Measurements from ENCODE around the gene CACNB2.

CACNB2 gene

DNA sequence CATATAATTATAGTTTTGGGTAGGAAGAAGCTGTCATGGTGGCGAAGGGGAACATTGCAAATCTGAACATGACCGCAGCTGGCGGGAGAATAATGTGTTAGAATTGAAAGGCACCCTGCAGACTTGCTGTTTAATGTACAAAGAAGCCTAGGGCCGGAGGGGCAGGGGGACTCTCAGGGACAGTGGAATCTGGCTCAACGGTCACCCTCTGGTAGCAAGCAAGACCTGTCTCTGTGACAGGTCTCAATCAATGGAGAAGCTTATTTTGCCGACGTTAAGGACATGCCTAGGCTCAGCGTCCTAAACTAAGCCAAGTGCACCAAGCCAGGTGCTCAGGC, 333.9 kb downstream of the CACNB2 start:
- DNase-seq (ENCODE audit: low read depth in 1 of 2, low spot score in 1 of 2): no peak
- TF ChIP-seq, protein P1, sequence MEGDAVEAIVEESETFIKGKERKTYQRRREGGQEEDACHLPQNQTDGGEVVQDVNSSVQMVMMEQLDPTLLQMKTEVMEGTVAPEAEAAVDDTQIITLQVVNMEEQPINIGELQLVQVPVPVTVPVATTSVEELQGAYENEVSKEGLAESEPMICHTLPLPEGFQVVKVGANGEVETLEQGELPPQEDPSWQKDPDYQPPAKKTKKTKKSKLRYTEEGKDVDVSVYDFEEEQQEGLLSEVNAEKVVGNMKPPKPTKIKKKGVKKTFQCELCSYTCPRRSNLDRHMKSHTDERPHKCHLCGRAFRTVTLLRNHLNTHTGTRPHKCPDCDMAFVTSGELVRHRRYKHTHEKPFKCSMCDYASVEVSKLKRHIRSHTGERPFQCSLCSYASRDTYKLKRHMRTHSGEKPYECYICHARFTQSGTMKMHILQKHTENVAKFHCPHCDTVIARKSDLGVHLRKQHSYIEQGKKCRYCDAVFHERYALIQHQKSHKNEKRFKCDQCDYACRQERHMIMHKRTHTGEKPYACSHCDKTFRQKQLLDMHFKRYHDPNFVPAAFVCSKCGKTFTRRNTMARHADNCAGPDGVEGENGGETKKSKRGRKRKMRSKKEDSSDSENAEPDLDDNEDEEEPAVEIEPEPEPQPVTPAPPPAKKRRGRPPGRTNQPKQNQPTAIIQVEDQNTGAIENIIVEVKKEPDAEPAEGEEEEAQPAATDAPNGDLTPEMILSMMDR (IDR thresholded peaks at IDR 0.05; ENCODE audit: insufficient read depth, low read length): no peak
- no peak for TF ChIP-seq POLR2AphosphoS5 (IDR thresholded peaks at IDR 0.05; ENCODE audit: low read depth)
- TF ChIP-seq REST (IDR thresholded peaks at IDR 0.05; ENCODE audit: insufficient replicate concordance, low read depth): no peak
- no peak for TF ChIP-seq GABPA (IDR thresholded peaks at IDR 0.05; ENCODE audit: low read depth)
- TF ChIP-seq SPI1 (IDR thresholded peaks at IDR 0.05; ENCODE audit: borderline replicate concordance, low read depth): no peak
- Histone ChIP-seq H3K4me3 (replicated peaks; ENCODE audit: insufficient read depth, low read length) (no peak overlapping the region), H3K27ac (replicated peaks) (no peak overlapping the region), H3K27me3 (ENCODE audit: insufficient read depth, poor library complexity, severe bottlenecking) (no peaks in the 10 kb centered on the region)

DNA sequence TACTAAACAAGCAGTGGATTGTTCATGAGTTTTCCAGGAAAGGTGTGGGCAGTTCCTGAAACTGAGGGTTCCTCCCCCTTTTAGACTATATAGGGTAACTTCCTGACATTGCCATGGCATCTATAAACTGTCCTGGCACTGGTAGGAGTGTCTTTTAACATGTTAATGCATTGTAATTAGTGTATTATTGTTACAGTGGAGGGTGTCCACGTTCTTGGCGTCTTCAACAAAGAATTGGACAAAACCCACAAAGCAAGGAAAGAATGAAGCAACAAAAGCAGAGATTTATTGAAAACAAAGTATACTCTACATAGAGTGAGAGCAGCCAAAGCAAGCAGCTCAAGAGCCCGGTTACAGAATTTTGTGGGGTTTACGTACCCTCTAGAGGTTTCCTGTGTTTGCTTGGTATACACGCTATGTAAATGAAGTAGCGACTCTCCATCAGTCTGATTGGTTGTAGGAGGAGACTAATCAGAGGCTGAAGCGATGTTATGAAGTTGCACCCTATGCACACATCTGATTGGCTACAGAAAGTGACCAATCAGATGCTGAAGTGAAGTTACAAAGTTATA, 335.9 kb downstream of the CACNB2 start:
- no peak for DNase-seq (ENCODE audit: low read depth in 1 of 2, low spot score in 1 of 2)
- no peaks in the 10 kb centered on the region for H3K27me3 ChIP-seq (ENCODE audit: insufficient read depth, poor library complexity, severe bottlenecking)
- no peak overlapping the region for H3K4me3 ChIP-seq (replicated peaks; ENCODE audit: insufficient read depth, low read length)
- TF ChIP-seq GABPA (IDR thresholded peaks at IDR 0.05; ENCODE audit: low read depth) (no peak), SPI1 (IDR thresholded peaks at IDR 0.05; ENCODE audit: borderline replicate concordance, low read depth) (no peak), REST (IDR thresholded peaks at IDR 0.05; ENCODE audit: insufficient replicate concordance, low read depth) (no peak), POLR2AphosphoS5 (IDR thresholded peaks at IDR 0.05; ENCODE audit: low read depth) (no peak)
- TF ChIP-seq, protein P1 (IDR thresholded peaks at IDR 0.05; ENCODE audit: insufficient read depth, low read length): no peak
- H3K27ac ChIP-seq (replicated peaks): no peak overlapping the region

DNA sequence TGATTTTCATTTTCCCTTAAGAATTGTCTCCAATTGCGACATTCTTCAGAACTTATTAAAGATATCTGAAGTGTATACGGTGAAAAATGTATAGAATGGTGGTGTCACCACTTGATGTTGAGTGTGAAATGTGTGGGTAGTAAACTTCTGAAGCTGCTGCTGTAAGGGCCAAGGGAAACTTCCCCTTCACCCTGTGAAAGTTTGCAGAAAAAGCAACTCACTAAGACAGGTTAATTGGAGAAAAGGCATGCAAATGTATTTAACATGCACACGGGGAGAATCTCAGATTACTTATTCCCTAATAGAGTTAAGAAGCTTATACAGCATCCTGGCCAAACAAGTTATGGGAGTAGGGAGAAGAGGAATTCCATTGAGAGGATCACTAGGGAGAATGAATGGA, 338.1 kb downstream of the CACNB2 start:
- Histone ChIP-seq H3K4me3 (replicated peaks; ENCODE audit: insufficient read depth, low read length) (no peak overlapping the region), H3K27me3 (ENCODE audit: insufficient read depth, poor library complexity, severe bottlenecking) (no peaks in the 10 kb centered on the region), H3K27ac (replicated peaks) (no peak overlapping the region)
- no peak for TF ChIP-seq REST (IDR thresholded peaks at IDR 0.05; ENCODE audit: insufficient replicate concordance, low read depth)
- TF ChIP-seq SPI1 (IDR thresholded peaks at IDR 0.05; ENCODE audit: borderline replicate concordance, low read depth): no peak
- no peak for TF ChIP-seq POLR2AphosphoS5 (IDR thresholded peaks at IDR 0.05; ENCODE audit: low read depth)
- TF ChIP-seq, protein P1 (IDR thresholded peaks at IDR 0.05; ENCODE audit: insufficient read depth, low read length): no peak
- TF ChIP-seq GABPA (IDR thresholded peaks at IDR 0.05; ENCODE audit: low read depth): no peak
- DNase-seq (ENCODE audit: low read depth in 1 of 2, low spot score in 1 of 2): no peak

All from HL-60 (cell line).